ENCODE data around the gene ADCK1. TPM values are rescaled to one million over a fixed set of nuclear protein-coding genes. Genes with fewer than 3 reads are reported as not detected.

ADCK1 gene
- total RNA-seq, 2 experiments from 2014 or later: 7.5 to 9.6 TPM

- Histone ChIP-seq H3K36me3 (ENCODE audit: insufficient read depth, low read length) (no peaks in the 10 kb centered on the region), H3K4me2 (ENCODE audit: low read length) (no peak overlapping the region), H3K4me3 (ENCODE audit: low read depth, low read length, poor library complexity, severe bottlenecking) (no peak overlapping the region), H3K9me3 (ENCODE audit: low read length) (no peaks in the 10 kb centered on the region), H4K20me1 (ENCODE audit: insufficient read depth, low read length) (no peaks in the 10 kb centered on the region), H3K4me1 (ENCODE audit: insufficient read depth, low read length, poor library complexity, severe bottlenecking) (no peaks in the 10 kb centered on the region), H2AFZ (ENCODE audit: low read length) (no peak overlapping the region), H3K27ac (ENCODE audit: low read depth, low read length, poor library complexity, severe bottlenecking) (no peak overlapping the region), H3K79me2 (ENCODE audit: insufficient read depth, low read depth, low read length) (no peaks in the 10 kb centered on the region), H3K9me2 (ENCODE audit: insufficient read depth, low read length) (no peaks in the 10 kb centered on the region)
- DNase-seq (ENCODE audit: low spot score): no peak
- ChIA-PET CTCF (ENCODE audit: unreplicated experiment) (no interaction called here), POLR2A (no interaction called here)
- intact Hi-C loops (cut with micrococcal nuclease; ENCODE audit: unreplicated experiment): loop anchor here (5.0 to 10.0 kb wide), 2 partner anchors 705 to 737 kb away; no protein-coding TSS in a partner anchor
- no peak for TF ChIP-seq EZH2phosphoT487 (IDR thresholded peaks at IDR 0.05; ENCODE audit: borderline replicate concordance, low read depth, low read length)
- no peak for TF ChIP-seq CTCF (conservative IDR thresholded peaks at IDR 0.05; ENCODE audit: low read length)
- no TSS peak for BruUV-seq (replicated peaks)
These were observed 60.1 kb downstream of the ADCK1 start for GRCh38 chr14:77859934-77860570.

GRCh38 chr14:77861201-77861600, 61.3 kb downstream of the ADCK1 start:
- CTCF ChIA-PET (ENCODE audit: unreplicated experiment): no interaction called here
- POLR2A ChIA-PET: no interaction called here
- H4K20me1 ChIP-seq (ENCODE audit: insufficient read depth, low read length): no peaks in the 10 kb centered on the region
- no peak overlapping the region for H3K4me3 ChIP-seq (ENCODE audit: low read depth, low read length, poor library complexity, severe bottlenecking)
- no peaks in the 10 kb centered on the region for H3K36me3 ChIP-seq (ENCODE audit: insufficient read depth, low read length)
- no peaks in the 10 kb centered on the region for H3K9me2 ChIP-seq (ENCODE audit: insufficient read depth, low read length)
- H3K79me2 ChIP-seq (ENCODE audit: insufficient read depth, low read depth, low read length): no peaks in the 10 kb centered on the region
- no TSS peak for BruUV-seq (replicated peaks)
- H2AFZ ChIP-seq (ENCODE audit: low read length): no peak overlapping the region
- no peaks in the 10 kb centered on the region for H3K4me1 ChIP-seq (ENCODE audit: insufficient read depth, low read length, poor library complexity, severe bottlenecking)
- H3K4me2 ChIP-seq (ENCODE audit: low read length): no peak overlapping the region
- intact Hi-C loops (cut with micrococcal nuclease; ENCODE audit: unreplicated experiment): loop anchor here (5.0 to 10.0 kb wide), 2 partner anchors 704 to 736 kb away; no protein-coding TSS in a partner anchor
- no peak overlapping the region for H3K27ac ChIP-seq (ENCODE audit: low read depth, low read length, poor library complexity, severe bottlenecking)
- DNase-seq (ENCODE audit: low spot score): no peak
- H3K9me3 ChIP-seq (ENCODE audit: low read length): no peaks in the 10 kb centered on the region
- TF ChIP-seq EZH2phosphoT487 (IDR thresholded peaks at IDR 0.05; ENCODE audit: borderline replicate concordance, low read depth, low read length): no peak
- TF ChIP-seq CTCF (conservative IDR thresholded peaks at IDR 0.05; ENCODE audit: low read length): no peak

- Histone ChIP-seq H3K4me2 (ENCODE audit: low read length) (no peak overlapping the region), H3K36me3 (ENCODE audit: insufficient read depth, low read length) (no peaks in the 10 kb centered on the region), H4K20me1 (ENCODE audit: insufficient read depth, low read length) (no peaks in the 10 kb centered on the region), H3K79me2 (ENCODE audit: insufficient read depth, low read depth, low read length) (no peaks in the 10 kb centered on the region), H3K4me3 (ENCODE audit: low read depth, low read length, poor library complexity, severe bottlenecking) (no peak overlapping the region), H3K4me1 (ENCODE audit: insufficient read depth, low read length, poor library complexity, severe bottlenecking) (no peaks in the 10 kb centered on the region), H2AFZ (ENCODE audit: low read length) (no peak overlapping the region), H3K27ac (ENCODE audit: low read depth, low read length, poor library complexity, severe bottlenecking) (no peak overlapping the region), H3K9me2 (ENCODE audit: insufficient read depth, low read length) (no peaks in the 10 kb centered on the region), H3K9me3 (ENCODE audit: low read length) (no peaks in the 10 kb centered on the region)
- peak; percentile 70 for DNase-seq (ENCODE audit: low spot score)
- POLR2A ChIA-PET: no interaction called here
- intact Hi-C loops (cut with micrococcal nuclease; ENCODE audit: unreplicated experiment): loop anchor here (5.0 to 10.0 kb wide), 2 partner anchors 703 to 735 kb away; no protein-coding TSS in a partner anchor
- no TSS peak for BruUV-seq (replicated peaks)
- CTCF ChIA-PET (ENCODE audit: unreplicated experiment): no interaction called here
- TF ChIP-seq CTCF (conservative IDR thresholded peaks at IDR 0.05; ENCODE audit: low read length): peak; percentile 97
- TF ChIP-seq EZH2phosphoT487 (IDR thresholded peaks at IDR 0.05; ENCODE audit: borderline replicate concordance, low read depth, low read length): no peak
These were observed 62.4 kb downstream of the ADCK1 start for GRCh38 chr14:77862154-77862786.
